ENCODE measurements around the gene MTG1.

MTG1 gene

DNA sequence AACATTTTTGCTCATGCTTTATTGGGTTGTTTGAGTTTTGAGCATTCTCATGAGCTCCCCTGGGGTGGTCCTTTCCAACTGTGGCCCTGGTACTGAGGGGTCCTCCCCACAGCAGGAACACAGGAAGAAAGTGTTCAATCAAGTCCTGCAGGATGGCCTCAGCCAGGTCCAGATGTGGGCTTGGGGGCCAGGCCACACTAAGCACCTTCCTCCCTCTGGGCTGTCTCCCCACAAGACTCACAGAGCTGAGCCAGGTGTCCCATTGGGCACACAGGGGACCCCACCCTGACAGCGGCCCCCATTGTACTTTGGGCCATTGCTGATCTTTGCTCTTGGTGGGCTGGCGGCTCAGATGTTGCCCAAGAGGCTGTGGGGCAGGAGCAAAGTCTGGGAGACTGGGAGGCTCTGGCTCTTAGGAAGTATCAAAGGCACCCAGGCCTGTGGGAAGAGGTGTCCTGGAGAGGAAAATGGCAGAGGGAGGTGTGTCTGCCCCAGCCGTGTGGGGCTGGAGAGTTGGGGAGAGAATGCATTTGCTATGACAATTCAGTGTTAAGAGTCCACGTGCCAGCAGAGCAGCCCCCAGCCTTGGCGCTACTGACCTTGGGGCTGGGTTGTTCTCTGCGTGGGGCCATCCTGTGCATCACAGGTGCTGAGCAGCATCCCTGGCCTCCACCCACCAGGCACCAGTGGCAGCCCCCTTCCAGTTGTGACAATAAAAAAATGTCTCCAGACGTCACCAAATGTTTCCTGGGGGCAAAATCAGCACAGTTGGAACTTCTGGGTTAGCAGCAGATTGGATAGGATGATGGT is 77.5 kb downstream of the MTG1 start:
- DNase-seq = no peak

All from stimulated activated CD4-positive, alpha-beta T cell treated with anti-CD3 and anti-CD28 coated beads, Interleukin-4, amount 100 ng/mL, for 4 hours (primary cell).